ENCODE results near the gene C9orf85. TPM values are rescaled to one million over a fixed set of nuclear protein-coding genes. Genes with fewer than 3 reads are reported as not detected.

C9orf85 gene
- total RNA-seq, 2 donors from 2014 or later: 7.5 to 9.3 TPM

GRCh38 chr9:71890042-71890679 is 21.3 kb upstream of the C9orf85 start:
- H3K9me3 ChIP-seq (ENCODE audit: control insufficient read depth, low read length): no peaks in the 10 kb centered on the region
- H3K4me3 Mint-ChIP-seq: no peak overlapping the region
- H3K9ac ChIP-seq (ENCODE audit: extremely low read depth, low read length, poor library complexity, severe bottlenecking): no peak overlapping the region
- no peaks in the 10 kb centered on the region for H3K27me3 ChIP-seq (ENCODE audit: control insufficient read depth, insufficient read depth, low read length, poor library complexity, severe bottlenecking)
- no peak for DNase-seq
- no peak overlapping the region for H3K27ac Mint-ChIP-seq
- no peak overlapping the region for H3K27ac ChIP-seq (ENCODE audit: low read depth, low read length)
- no peak overlapping the region for H3K4me3 ChIP-seq (ENCODE audit: low read length)
- H3K4me1 Mint-ChIP-seq: peaks cover 1% of the 10 kb centered on the region
- peaks cover 24% of the 10 kb centered on the region for H3K36me3 ChIP-seq (ENCODE audit: control insufficient read depth, insufficient read depth, low read length)
- no peaks in the 10 kb centered on the region for H3K9me3 Mint-ChIP-seq
- TF ChIP-seq, protein P1, sequence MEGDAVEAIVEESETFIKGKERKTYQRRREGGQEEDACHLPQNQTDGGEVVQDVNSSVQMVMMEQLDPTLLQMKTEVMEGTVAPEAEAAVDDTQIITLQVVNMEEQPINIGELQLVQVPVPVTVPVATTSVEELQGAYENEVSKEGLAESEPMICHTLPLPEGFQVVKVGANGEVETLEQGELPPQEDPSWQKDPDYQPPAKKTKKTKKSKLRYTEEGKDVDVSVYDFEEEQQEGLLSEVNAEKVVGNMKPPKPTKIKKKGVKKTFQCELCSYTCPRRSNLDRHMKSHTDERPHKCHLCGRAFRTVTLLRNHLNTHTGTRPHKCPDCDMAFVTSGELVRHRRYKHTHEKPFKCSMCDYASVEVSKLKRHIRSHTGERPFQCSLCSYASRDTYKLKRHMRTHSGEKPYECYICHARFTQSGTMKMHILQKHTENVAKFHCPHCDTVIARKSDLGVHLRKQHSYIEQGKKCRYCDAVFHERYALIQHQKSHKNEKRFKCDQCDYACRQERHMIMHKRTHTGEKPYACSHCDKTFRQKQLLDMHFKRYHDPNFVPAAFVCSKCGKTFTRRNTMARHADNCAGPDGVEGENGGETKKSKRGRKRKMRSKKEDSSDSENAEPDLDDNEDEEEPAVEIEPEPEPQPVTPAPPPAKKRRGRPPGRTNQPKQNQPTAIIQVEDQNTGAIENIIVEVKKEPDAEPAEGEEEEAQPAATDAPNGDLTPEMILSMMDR (conservative IDR thresholded peaks at IDR 0.05): no peak
- H3K27me3 Mint-ChIP-seq (ENCODE audit: insufficient read depth): no peaks in the 10 kb centered on the region
- H3K4me1 ChIP-seq (ENCODE audit: control insufficient read depth, insufficient read depth, low read length): no peaks in the 10 kb centered on the region
- H3K36me3 Mint-ChIP-seq (ENCODE audit: low read depth): peaks cover 29% of the 10 kb centered on the region
- 83 to 94% methylated on average over 1 to 2 of the region's 3 CpGs for WGBS, 2 experiments (ENCODE audit: insufficient coverage in 1 of 2, insufficient read length in 1 of 2)

DNA sequence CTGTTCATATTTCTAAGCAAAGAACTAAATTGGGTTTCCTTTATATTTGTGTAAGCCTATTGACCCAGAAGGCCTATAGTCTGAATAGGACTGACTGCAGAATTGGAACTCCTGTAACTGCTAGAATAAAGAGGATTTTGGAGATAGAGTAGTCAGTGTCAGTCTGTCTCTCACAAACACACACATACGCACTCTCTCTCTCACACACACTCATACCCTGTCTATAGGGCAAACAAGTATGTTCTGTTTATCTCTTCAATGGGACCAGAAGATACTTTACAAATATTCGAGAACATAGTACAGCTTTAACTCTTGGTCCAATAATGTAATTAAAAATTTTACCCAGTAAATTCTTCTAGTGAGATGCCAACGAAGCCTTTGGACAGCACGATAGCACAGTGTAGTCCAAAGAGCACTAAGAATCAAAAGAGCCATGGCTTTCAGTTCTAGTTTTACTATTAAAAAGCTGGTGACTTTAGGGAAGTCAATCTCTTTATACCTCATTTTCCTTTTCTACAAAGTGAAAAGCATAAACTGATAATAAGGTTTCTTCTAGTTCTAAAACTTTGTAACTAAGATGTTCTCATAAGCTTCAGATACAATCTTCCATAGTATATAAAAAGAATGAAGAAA is 19.8 kb upstream of the C9orf85 start:
- Mint-ChIP-seq H3K4me3 (no peak overlapping the region), H3K27ac (no peak overlapping the region), H3K36me3 (ENCODE audit: low read depth) (peaks cover 19% of the 10 kb centered on the region)

GRCh38 chr9:71895117-71895516 is 16.3 kb upstream of the C9orf85 start:
- Histone ChIP-seq H3K4me3 (ENCODE audit: low read length) (no peak overlapping the region), H3K9me3 (ENCODE audit: control insufficient read depth, low read length) (no peaks in the 10 kb centered on the region), H3K27me3 (ENCODE audit: control insufficient read depth, insufficient read depth, low read length, poor library complexity, severe bottlenecking) (no peaks in the 10 kb centered on the region), H3K4me1 (ENCODE audit: control insufficient read depth, insufficient read depth, low read length) (peaks cover 2% of the 10 kb centered on the region), H3K27ac (ENCODE audit: low read depth, low read length) (no peak overlapping the region), H3K36me3 (ENCODE audit: control insufficient read depth, insufficient read depth, low read length) (peaks cover 31% of the 10 kb centered on the region), H3K9ac (ENCODE audit: extremely low read depth, low read length, poor library complexity, severe bottlenecking) (no peak overlapping the region)
- Mint-ChIP-seq H3K27ac (peak overlapping the region; percentile 27), H3K27me3 (ENCODE audit: insufficient read depth) (no peaks in the 10 kb centered on the region), H3K36me3 (ENCODE audit: low read depth) (peaks cover 12% of the 10 kb centered on the region), H3K4me1 (peaks cover 17% of the 10 kb centered on the region), H3K4me3 (no peak overlapping the region), H3K9me3 (no peaks in the 10 kb centered on the region)
- TF ChIP-seq, protein P1 (conservative IDR thresholded peaks at IDR 0.05): no peak
- no peak for DNase-seq

More for the DNA sequence above, 19.8 kb upstream of the C9orf85 start:
- Mint-ChIP-seq H3K9me3 (no peaks in the 10 kb centered on the region), H3K4me1 (peaks cover 8% of the 10 kb centered on the region), H3K27me3 (ENCODE audit: insufficient read depth) (no peaks in the 10 kb centered on the region)
- Histone ChIP-seq H3K9ac (ENCODE audit: extremely low read depth, low read length, poor library complexity, severe bottlenecking) (no peak overlapping the region), H3K4me1 (ENCODE audit: control insufficient read depth, insufficient read depth, low read length) (no peaks in the 10 kb centered on the region), H3K36me3 (ENCODE audit: control insufficient read depth, insufficient read depth, low read length) (peaks cover 27% of the 10 kb centered on the region), H3K9me3 (ENCODE audit: control insufficient read depth, low read length) (no peaks in the 10 kb centered on the region), H3K4me3 (ENCODE audit: low read length) (no peak overlapping the region), H3K27ac (ENCODE audit: low read depth, low read length) (no peak overlapping the region), H3K27me3 (ENCODE audit: control insufficient read depth, insufficient read depth, low read length, poor library complexity, severe bottlenecking) (no peaks in the 10 kb centered on the region)
- TF ChIP-seq, protein P1 (conservative IDR thresholded peaks at IDR 0.05): no peak
- no peak for DNase-seq
- WGBS, 2 experiments (ENCODE audit: insufficient coverage in 1 of 2, insufficient read length in 1 of 2): 92 to 93% methylated on average over 2 to 4 of the region's 4 CpGs
